ENCODE results near the gene RARG. TPM values are rescaled to one million over a fixed set of nuclear protein-coding genes. Genes with fewer than 3 reads are reported as not detected.

RARG gene
- total and polyA plus RNA-seq, 8 donors: 38.2 to 62.5 (median 46.7) TPM

- peak; percentile 56 for ATAC-seq
- peak overlapping the region; percentile 52 to 75 for H3K4me3 ChIP-seq
- peak overlapping the region; percentile 33 to 74 for H3K27ac ChIP-seq
- H3K4me1 ChIP-seq: peaks cover 9 to 29% of the 10 kb centered on the region in 2 donors
- intact Hi-C loops (cut with DNase I): no loop called here
- DNase-seq: peak in 1 of 4 donors; percentile 64
- TF ChIP-seq, protein P1, sequence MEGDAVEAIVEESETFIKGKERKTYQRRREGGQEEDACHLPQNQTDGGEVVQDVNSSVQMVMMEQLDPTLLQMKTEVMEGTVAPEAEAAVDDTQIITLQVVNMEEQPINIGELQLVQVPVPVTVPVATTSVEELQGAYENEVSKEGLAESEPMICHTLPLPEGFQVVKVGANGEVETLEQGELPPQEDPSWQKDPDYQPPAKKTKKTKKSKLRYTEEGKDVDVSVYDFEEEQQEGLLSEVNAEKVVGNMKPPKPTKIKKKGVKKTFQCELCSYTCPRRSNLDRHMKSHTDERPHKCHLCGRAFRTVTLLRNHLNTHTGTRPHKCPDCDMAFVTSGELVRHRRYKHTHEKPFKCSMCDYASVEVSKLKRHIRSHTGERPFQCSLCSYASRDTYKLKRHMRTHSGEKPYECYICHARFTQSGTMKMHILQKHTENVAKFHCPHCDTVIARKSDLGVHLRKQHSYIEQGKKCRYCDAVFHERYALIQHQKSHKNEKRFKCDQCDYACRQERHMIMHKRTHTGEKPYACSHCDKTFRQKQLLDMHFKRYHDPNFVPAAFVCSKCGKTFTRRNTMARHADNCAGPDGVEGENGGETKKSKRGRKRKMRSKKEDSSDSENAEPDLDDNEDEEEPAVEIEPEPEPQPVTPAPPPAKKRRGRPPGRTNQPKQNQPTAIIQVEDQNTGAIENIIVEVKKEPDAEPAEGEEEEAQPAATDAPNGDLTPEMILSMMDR (IDR thresholded peaks at IDR 0.05): no peak
- no peaks in the 10 kb centered on the region for H3K36me3 ChIP-seq
- H3K9me3 ChIP-seq: no peaks in the 10 kb centered on the region
- H3K27me3 ChIP-seq: no peaks in the 10 kb centered on the region
Measured at GRCh38 chr12:53267306-53267998, 35.4 kb upstream of the RARG start.

DNA sequence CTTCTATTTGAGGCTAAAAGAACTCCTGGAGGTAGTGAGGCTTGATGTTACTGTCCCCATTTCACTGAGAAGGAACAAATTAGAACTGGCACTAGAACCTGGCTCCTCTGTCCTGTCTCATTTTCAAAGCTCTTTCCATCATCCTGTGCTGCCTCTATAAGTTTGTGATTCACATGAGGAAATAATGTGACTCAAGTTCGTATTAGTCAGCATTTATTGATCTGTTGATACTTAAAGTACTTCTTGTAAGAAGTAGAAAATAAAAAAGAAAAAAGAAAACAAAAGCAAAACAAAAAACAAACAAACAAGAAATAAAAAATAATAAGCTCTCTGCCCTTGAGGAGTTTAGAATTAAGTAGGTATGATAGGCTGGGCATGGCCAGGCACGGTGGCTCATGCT is 33.8 kb upstream of the RARG start:
- no peak for ATAC-seq
- TF ChIP-seq, protein P1 (IDR thresholded peaks at IDR 0.05): no peak
- intact Hi-C loops (cut with DNase I): no loop called here

GRCh38 chr12:53259891-53260290 is 27.9 kb upstream of the RARG start:
- Histone ChIP-seq H3K27me3 (no peaks in the 10 kb centered on the region), H3K27ac (no peak overlapping the region), H3K4me1 (peaks cover 0 to 14% of the 10 kb centered on the region in 2 donors), H3K9me3 (no peaks in the 10 kb centered on the region), H3K4me3 (no peak overlapping the region), H3K36me3 (peaks cover 0 to 5% of the 10 kb centered on the region in 2 donors)
- ATAC-seq (no peak), DNase-seq (peak in 1 of 4 donors; percentile 14)
- TF ChIP-seq, protein P1 (IDR thresholded peaks at IDR 0.05): no peak
- intact Hi-C loops (cut with DNase I): no loop called here

More for the DNA sequence above, 33.8 kb upstream of the RARG start:
- Histone ChIP-seq H3K27ac (no peak overlapping the region), H3K36me3 (no peaks in the 10 kb centered on the region), H3K4me3 (no peak overlapping the region), H3K27me3 (no peaks in the 10 kb centered on the region), H3K9me3 (no peaks in the 10 kb centered on the region), H3K4me1 (peaks cover 9 to 29% of the 10 kb centered on the region in 2 donors)
- DNase-seq: peak in 1 of 4 donors; percentile 12

- intact Hi-C loops (cut with DNase I): no loop called here
- Histone ChIP-seq H3K36me3 (peaks cover 0 to 16% of the 10 kb centered on the region in 2 donors), H3K27me3 (no peaks in the 10 kb centered on the region), H3K4me1 (peaks cover 0 to 24% of the 10 kb centered on the region in 2 donors), H3K9me3 (no peaks in the 10 kb centered on the region), H3K4me3 (no peak overlapping the region), H3K27ac (peak overlapping the region in 1 of 2 donors; percentile 28)
- DNase-seq (peak in 1 of 4 donors; percentile 6), ATAC-seq (peak; percentile 91)
- TF ChIP-seq, protein P1 (IDR thresholded peaks at IDR 0.05): no peak
Measured at GRCh38 chr12:53258541-53259539, 26.8 kb upstream of the RARG start.

- DNase-seq (no peak), ATAC-seq (no peak)
- no peak overlapping the region for H3K4me3 ChIP-seq
- no peak overlapping the region for H3K27ac ChIP-seq
- H3K36me3 ChIP-seq: peaks cover 0 to 23% of the 10 kb centered on the region in 2 donors
- H3K27me3 ChIP-seq: no peaks in the 10 kb centered on the region
- no peaks in the 10 kb centered on the region for H3K9me3 ChIP-seq
- TF ChIP-seq, protein P1 (IDR thresholded peaks at IDR 0.05): no peak
- H3K4me1 ChIP-seq: peaks cover 13 to 45% of the 10 kb centered on the region in 2 donors
- intact Hi-C loops (cut with DNase I): no loop called here
Measured at GRCh38 chr12:53255996-53256395, 24.0 kb upstream of the RARG start.

Measured in left lung (tissue), 10 donors.